Measurements from ENCODE around the gene CCNYL1.
"Not testable (repeated sequence)": the region's sequence is repeated elsewhere in the genome, so short reads cannot be mapped to it uniquely, and the experiment has no call there.

The CCNYL1 gene

GRCh38 chr2:207716056-207716455 lies 4.6 kb downstream of the CCNYL1 start:
- DNase-seq (ENCODE audit: low spot score) = no peak
- Mint-ChIP-seq H3K4me1 (ENCODE audit: low read depth) (peaks cover 20% of the 10 kb centered on the region), H3K27me3 (ENCODE audit: low read depth) (no peaks in the 10 kb centered on the region), H3K36me3 (ENCODE audit: low read depth) (peaks cover 4% of the 10 kb centered on the region), H3K4me3 (no peak overlapping the region), H3K9me3 (no peaks in the 10 kb centered on the region), H3K27ac (no peak overlapping the region)

GRCh38 chr2:207718521-207718920 lies 7.1 kb downstream of the CCNYL1 start:
- Mint-ChIP-seq H3K4me3 (no peak overlapping the region), H3K9me3 (no peaks in the 10 kb centered on the region), H3K4me1 (ENCODE audit: low read depth) (peaks cover 10% of the 10 kb centered on the region)

GRCh38 chr2:207719008-207719407 lies 7.6 kb downstream of the CCNYL1 start:
- H3K4me3 Mint-ChIP-seq = no peak overlapping the region
- DNase-seq (ENCODE audit: low spot score) = no peak
- peaks cover 6% of the 10 kb centered on the region for H3K4me1 Mint-ChIP-seq (ENCODE audit: low read depth)
- H3K27ac Mint-ChIP-seq = no peak overlapping the region
- no peaks in the 10 kb centered on the region for H3K27me3 Mint-ChIP-seq (ENCODE audit: low read depth)
- peaks cover 2% of the 10 kb centered on the region for H3K36me3 Mint-ChIP-seq (ENCODE audit: low read depth)
- H3K9me3 Mint-ChIP-seq = no peaks in the 10 kb centered on the region

More at GRCh38 chr2:207718521-207718920, 7.1 kb downstream of the CCNYL1 start:
- Mint-ChIP-seq H3K27ac (no peak overlapping the region), H3K36me3 (ENCODE audit: low read depth) (peaks cover 2% of the 10 kb centered on the region), H3K27me3 (ENCODE audit: low read depth) (no peaks in the 10 kb centered on the region)
- DNase-seq (ENCODE audit: low spot score) = no peak

GRCh38 chr2:207719655-207720054 lies 8.2 kb downstream of the CCNYL1 start:
- not testable (repeated sequence) for H3K27ac Mint-ChIP-seq; H3K27me3 Mint-ChIP-seq (ENCODE audit: low read depth); H3K9me3 Mint-ChIP-seq

GRCh38 chr2:207720517-207721187 lies 9.2 kb downstream of the CCNYL1 start:
- Mint-ChIP-seq H3K36me3 (ENCODE audit: low read depth) (no peaks in the 10 kb centered on the region), H3K27me3 (ENCODE audit: low read depth) (no peaks in the 10 kb centered on the region), H3K27ac (no peak overlapping the region), H3K4me3 (no peak overlapping the region), H3K9me3 (no peaks in the 10 kb centered on the region), H3K4me1 (ENCODE audit: low read depth) (peaks cover 5% of the 10 kb centered on the region)
- no peak for DNase-seq (ENCODE audit: low spot score)

More at GRCh38 chr2:207719655-207720054, 8.2 kb downstream of the CCNYL1 start:
- not testable (repeated sequence) for H3K4me1 Mint-ChIP-seq (ENCODE audit: low read depth); H3K36me3 Mint-ChIP-seq (ENCODE audit: low read depth); DNase-seq (ENCODE audit: low spot score); H3K4me3 Mint-ChIP-seq

GRCh38 chr2:207722773-207723424 lies 11.5 kb downstream of the CCNYL1 start:
- Mint-ChIP-seq H3K4me1 (ENCODE audit: low read depth) (peaks cover 12% of the 10 kb centered on the region), H3K4me3 (no peak overlapping the region), H3K27ac (no peak overlapping the region), H3K36me3 (ENCODE audit: low read depth) (no peaks in the 10 kb centered on the region), H3K27me3 (ENCODE audit: low read depth) (no peaks in the 10 kb centered on the region), H3K9me3 (no peaks in the 10 kb centered on the region)
- no peak for DNase-seq (ENCODE audit: low spot score)

- not testable (repeated sequence) for H3K27me3 Mint-ChIP-seq (ENCODE audit: low read depth); DNase-seq (ENCODE audit: low spot score); H3K27ac Mint-ChIP-seq; H3K36me3 Mint-ChIP-seq (ENCODE audit: low read depth); H3K9me3 Mint-ChIP-seq; H3K4me3 Mint-ChIP-seq
- H3K4me1 Mint-ChIP-seq (ENCODE audit: low read depth) = peaks cover 12% of the 10 kb centered on the region
Observed at GRCh38 chr2:207723425-207723787, 12.0 kb downstream of the CCNYL1 start.

DNA sequence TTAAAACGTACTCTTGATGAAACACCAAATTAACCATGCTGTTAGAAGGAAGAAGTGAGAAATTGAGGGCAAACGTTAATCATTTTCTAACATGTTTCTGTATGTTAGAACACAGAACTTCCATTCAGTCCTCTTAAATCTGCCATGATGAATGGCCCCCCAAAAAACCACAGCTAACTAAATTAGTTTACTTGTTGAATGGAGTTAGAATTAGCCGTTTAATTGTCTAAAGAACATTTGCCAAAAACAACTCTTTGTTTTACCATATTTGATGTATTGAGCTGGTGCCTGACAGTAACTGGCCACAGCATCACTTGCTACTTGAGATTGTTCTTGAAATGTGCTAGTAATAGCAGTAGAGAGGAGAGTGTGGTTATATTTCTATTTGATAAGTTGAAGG lies 12.7 kb downstream of the CCNYL1 start:
- no peak overlapping the region for H3K27ac Mint-ChIP-seq
- DNase-seq (ENCODE audit: low spot score) = no peak
- H3K9me3 Mint-ChIP-seq = no peaks in the 10 kb centered on the region
- H3K36me3 Mint-ChIP-seq (ENCODE audit: low read depth) = no peaks in the 10 kb centered on the region
- no peaks in the 10 kb centered on the region for H3K27me3 Mint-ChIP-seq (ENCODE audit: low read depth)
- H3K4me1 Mint-ChIP-seq (ENCODE audit: low read depth) = peaks cover 12% of the 10 kb centered on the region
- no peak overlapping the region for H3K4me3 Mint-ChIP-seq

DNA sequence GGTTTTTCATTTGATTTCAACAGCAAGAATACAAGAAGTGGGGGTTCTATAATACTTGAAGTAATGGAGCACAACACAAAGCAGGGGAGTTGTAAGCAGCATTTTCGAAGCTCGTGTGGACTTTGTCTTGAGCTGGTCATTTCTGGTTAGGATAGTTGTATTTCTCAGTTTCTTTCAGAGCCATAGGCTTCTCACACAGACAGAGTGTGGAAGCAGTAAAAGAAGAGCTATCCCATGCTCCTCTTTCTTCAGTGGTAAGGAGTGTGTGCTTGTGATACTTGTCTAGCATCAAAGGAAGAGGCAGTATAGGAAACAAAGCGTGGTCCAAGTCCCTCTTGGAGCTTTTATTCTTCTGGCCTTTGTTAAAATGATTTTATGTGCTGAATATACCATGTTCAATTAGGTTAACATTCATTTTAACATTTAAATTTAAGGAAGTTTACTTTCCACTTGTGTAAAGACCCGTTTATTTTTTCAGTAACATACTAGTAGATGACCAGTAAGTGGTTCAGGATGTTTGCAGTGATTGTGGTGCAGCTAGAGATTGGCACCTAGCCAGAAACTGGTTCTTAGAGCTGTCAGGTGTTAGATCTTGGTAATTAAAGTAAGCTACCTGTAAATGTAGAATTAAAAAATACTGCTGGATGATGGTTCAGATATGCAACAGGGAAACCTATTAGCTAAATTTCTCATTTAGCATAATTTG lies 14.6 kb downstream of the CCNYL1 start:
- Mint-ChIP-seq H3K4me3 (no peak overlapping the region), H3K9me3 (no peaks in the 10 kb centered on the region), H3K36me3 (ENCODE audit: low read depth) (peaks cover 4% of the 10 kb centered on the region), H3K27me3 (ENCODE audit: low read depth) (no peaks in the 10 kb centered on the region), H3K27ac (no peak overlapping the region), H3K4me1 (ENCODE audit: low read depth) (peaks cover 10% of the 10 kb centered on the region)
- no peak for DNase-seq (ENCODE audit: low spot score)

DNA sequence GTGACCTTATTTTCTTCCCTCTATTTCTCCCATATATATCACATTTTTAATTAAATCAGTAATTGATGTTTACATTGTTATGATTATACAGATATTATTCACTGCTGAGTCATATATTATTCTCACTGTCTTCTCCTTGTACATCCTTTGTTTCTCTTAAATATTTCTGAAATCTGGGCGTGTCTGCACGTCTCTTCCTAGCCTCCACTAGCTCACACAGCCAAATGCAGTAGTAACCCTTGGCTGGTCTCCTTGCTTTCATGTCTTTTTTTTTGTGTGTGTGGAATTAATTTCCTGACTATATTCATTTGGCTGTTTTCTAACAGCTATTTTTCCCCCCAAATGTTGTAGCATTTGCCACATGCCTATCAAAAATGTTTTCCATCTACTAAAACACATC lies 15.8 kb downstream of the CCNYL1 start:
- Mint-ChIP-seq H3K9me3 (no peaks in the 10 kb centered on the region), H3K27ac (no peak overlapping the region), H3K4me1 (ENCODE audit: low read depth) (peaks cover 10% of the 10 kb centered on the region), H3K4me3 (no peak overlapping the region), H3K27me3 (ENCODE audit: low read depth) (no peaks in the 10 kb centered on the region), H3K36me3 (ENCODE audit: low read depth) (peaks cover 4% of the 10 kb centered on the region)
- no peak for DNase-seq (ENCODE audit: low spot score)

GRCh38 chr2:207729465-207729998 lies 18.1 kb downstream of the CCNYL1 start:
- Mint-ChIP-seq H3K4me3 (no peak overlapping the region), H3K9me3 (no peaks in the 10 kb centered on the region), H3K27ac (no peak overlapping the region), H3K4me1 (ENCODE audit: low read depth) (peaks cover 7% of the 10 kb centered on the region), H3K36me3 (ENCODE audit: low read depth) (peaks cover 5% of the 10 kb centered on the region), H3K27me3 (ENCODE audit: low read depth) (no peaks in the 10 kb centered on the region)
- DNase-seq (ENCODE audit: low spot score) = no peak

GRCh38 chr2:207731138-207731537 lies 19.7 kb downstream of the CCNYL1 start:
- H3K36me3 Mint-ChIP-seq (ENCODE audit: low read depth) = peaks cover 5% of the 10 kb centered on the region
- DNase-seq (ENCODE audit: low spot score) = no peak
- no peak overlapping the region for H3K4me3 Mint-ChIP-seq
- peaks cover 7% of the 10 kb centered on the region for H3K4me1 Mint-ChIP-seq (ENCODE audit: low read depth)
- no peaks in the 10 kb centered on the region for H3K27me3 Mint-ChIP-seq (ENCODE audit: low read depth)
- H3K27ac Mint-ChIP-seq = no peak overlapping the region
- H3K9me3 Mint-ChIP-seq = no peaks in the 10 kb centered on the region

DNA sequence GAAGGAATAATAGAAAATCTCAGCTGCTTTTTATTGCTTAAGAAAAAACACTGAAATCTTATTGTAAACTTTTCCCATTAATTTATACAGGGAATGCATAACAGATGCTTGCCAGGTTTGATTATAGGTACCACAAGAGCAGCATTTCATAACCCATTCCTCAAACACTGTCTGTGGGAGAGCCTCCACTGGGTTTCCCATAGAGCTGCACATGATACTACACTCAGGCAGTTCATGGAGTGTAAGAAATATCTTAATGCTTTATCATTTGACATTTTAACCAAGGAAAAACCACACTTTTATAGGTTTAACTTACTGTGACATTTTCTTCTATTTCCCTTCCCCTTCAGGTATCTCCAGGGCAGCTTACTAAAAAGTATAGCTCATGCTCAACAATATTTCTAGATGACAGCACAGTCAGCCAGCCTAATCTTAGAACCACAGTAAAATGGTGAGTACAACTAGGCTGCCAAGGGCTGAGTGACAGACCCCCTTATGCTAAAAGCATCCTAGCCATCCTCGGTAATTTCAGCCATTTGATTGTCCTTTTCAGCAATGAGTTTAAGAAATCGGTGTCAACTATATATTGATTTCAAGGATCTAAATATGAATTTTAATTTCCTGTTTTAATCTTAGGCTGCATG lies 22.3 kb downstream of the CCNYL1 start:
- peaks cover 3% of the 10 kb centered on the region for H3K4me1 Mint-ChIP-seq (ENCODE audit: low read depth)
- no peak overlapping the region for H3K4me3 Mint-ChIP-seq
- H3K27me3 Mint-ChIP-seq (ENCODE audit: low read depth) = no peaks in the 10 kb centered on the region
- H3K27ac Mint-ChIP-seq = no peak overlapping the region
- peaks cover 5% of the 10 kb centered on the region for H3K36me3 Mint-ChIP-seq (ENCODE audit: low read depth)
- H3K9me3 Mint-ChIP-seq = no peaks in the 10 kb centered on the region
- no peak for DNase-seq (ENCODE audit: low spot score)

DNA sequence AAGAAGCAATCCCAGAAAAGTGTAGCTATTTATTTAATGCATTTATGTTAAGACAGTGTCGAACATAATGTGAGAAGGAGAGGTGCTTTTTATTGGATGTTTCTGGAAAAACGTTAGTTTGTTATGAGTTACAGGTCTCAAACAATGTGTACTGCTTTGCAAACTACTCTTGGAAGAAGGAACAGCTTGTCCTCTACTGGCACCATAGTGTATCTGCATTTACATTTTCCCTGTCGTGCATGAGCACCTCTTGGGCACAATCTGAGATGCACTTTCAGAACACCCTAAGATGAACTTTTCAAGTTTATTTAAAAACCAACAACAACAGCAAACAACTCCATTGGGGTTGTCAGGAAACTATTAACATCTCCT lies 22.8 kb downstream of the CCNYL1 start:
- Mint-ChIP-seq H3K27ac (no peak overlapping the region), H3K4me1 (ENCODE audit: low read depth) (peaks cover 3% of the 10 kb centered on the region), H3K4me3 (no peak overlapping the region), H3K27me3 (ENCODE audit: low read depth) (no peaks in the 10 kb centered on the region), H3K9me3 (no peaks in the 10 kb centered on the region), H3K36me3 (ENCODE audit: low read depth) (peaks cover 5% of the 10 kb centered on the region)
- no peak for DNase-seq (ENCODE audit: low spot score)

Data from T-helper 2 cell treated with Interferon-gamma antibody and Interleukin-4, amounts not matched to agents 5 μg/mL and 100 μg/mL, for 36 hours (primary cell).